ENCODE data around the gene ST7.

DNA sequence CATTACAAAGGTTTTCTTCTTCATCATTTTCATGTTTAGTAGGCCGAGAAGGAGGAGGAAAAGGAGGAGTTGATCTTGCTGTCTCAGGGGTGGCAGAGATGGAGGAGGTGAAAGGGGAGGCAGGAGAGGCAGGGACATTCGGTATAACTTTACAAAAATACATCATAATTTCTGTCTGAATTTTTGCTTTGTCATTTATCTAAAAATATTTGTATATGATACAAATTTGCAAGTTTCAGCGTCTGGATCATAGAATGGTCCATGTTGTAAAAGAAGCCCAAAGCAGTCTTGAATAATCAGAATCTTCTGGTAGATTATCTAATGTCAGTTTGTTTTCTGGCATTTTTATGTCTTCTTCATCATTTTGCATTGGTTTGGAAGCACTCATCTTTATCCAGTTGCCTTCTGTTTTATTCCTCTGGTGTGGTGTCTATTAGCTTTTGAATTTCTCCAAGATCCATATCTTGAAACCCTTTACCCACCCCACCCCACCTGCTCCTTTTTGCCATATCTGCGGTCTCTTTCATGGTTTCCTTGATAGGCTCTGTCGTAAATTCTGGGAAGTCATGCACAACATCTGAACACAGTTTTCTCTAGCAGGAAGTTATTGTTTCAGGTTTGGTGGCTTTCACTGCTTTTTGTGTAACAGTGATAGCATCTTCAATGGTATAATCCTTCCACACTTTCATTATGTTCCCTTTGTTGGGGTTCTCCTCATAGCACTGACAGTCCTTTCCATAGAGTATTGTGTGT, 95.0 kb downstream of the ST7 start:
- TF ChIP-seq, protein P1, sequence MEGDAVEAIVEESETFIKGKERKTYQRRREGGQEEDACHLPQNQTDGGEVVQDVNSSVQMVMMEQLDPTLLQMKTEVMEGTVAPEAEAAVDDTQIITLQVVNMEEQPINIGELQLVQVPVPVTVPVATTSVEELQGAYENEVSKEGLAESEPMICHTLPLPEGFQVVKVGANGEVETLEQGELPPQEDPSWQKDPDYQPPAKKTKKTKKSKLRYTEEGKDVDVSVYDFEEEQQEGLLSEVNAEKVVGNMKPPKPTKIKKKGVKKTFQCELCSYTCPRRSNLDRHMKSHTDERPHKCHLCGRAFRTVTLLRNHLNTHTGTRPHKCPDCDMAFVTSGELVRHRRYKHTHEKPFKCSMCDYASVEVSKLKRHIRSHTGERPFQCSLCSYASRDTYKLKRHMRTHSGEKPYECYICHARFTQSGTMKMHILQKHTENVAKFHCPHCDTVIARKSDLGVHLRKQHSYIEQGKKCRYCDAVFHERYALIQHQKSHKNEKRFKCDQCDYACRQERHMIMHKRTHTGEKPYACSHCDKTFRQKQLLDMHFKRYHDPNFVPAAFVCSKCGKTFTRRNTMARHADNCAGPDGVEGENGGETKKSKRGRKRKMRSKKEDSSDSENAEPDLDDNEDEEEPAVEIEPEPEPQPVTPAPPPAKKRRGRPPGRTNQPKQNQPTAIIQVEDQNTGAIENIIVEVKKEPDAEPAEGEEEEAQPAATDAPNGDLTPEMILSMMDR (conservative IDR thresholded peaks at IDR 0.05; ENCODE audit: low read length): no peak
- no peak for TF ChIP-seq EZH2phosphoT487 (IDR thresholded peaks at IDR 0.05; ENCODE audit: borderline replicate concordance, low read depth, low read length)

Data from OCI-LY7 (cell line).